GM23338 (cell line): ENCODE measurements around the gene ZNF490. TPM values are rescaled to one million over a fixed set of nuclear protein-coding genes. Genes with fewer than 3 reads are reported as not detected.

Source experiments
- ATAC-seq: fragments of 200-7000 bp; cut with Tn5 transposase; 3 replicates; pipeline ENCODE4 v1.9.1; 2020
- DNase-seq: peaks from one replicate; pipeline ENCODE4 v3.0.0-alpha.2; 2015; ENCODE audit warnings: low spot score
- H2AFZ ChIP-seq: fragments of 200-600 bp; sonication (generic); 2 replicates; pipeline ENCODE4 v1.8.0; 2016; ENCODE audit warnings: antibody characterized with exemption, mild to moderate bottlenecking, moderate library complexity
- H3F3A ChIP-seq: fragments of 200-600 bp; sonication (generic); replicated peaks from 2 replicates; pipeline ENCODE4 v1.8.0; 2017; ENCODE audit warnings: antibody characterized with exemption, mixed run types, low read depth
- H3K27ac ChIP-seq: fragments of 200-600 bp; sonication (generic); 2 replicates; pipeline ENCODE4 v1.6.1; 2016; ENCODE audit warnings: low read depth
- H3K27me3 ChIP-seq: fragments of 200-600 bp; sonication (generic); 2 replicates; pipeline ENCODE4 v1.8.0; 2016; ENCODE audit warnings: mild to moderate bottlenecking, mixed run types, moderate library complexity; ENCODE audit not compliant: insufficient read depth
- H3K36me3 ChIP-seq: fragments of 200-600 bp; sonication (generic); 2 replicates; pipeline ENCODE4 v1.8.0; 2016; ENCODE audit warnings: mild to moderate bottlenecking; ENCODE audit not compliant: insufficient read depth
- H3K4me1 ChIP-seq: fragments of 200-600 bp; sonication (generic); 2 replicates; pipeline ENCODE4 v1.8.0; 2016; ENCODE audit warnings: mild to moderate bottlenecking, moderate library complexity; ENCODE audit not compliant: insufficient read depth
- H3K4me2 ChIP-seq: fragments of 200-600 bp; sonication (generic); 2 replicates; pipeline ENCODE4 v1.7.1; 2017; ENCODE audit warnings: mixed run types
- H3K4me3 ChIP-seq: fragments of 200-600 bp; sonication (generic); 2 replicates; pipeline ENCODE4 v1.6.1; 2016; ENCODE audit warnings: mixed run types
- H3K79me2 ChIP-seq: fragments of 200-600 bp; sonication (generic); replicated peaks from 2 replicates; pipeline ENCODE4 v1.8.0; 2017; ENCODE audit warnings: mild to moderate bottlenecking; ENCODE audit not compliant: insufficient read depth
- H3K9me2 ChIP-seq: fragments of 200-600 bp; sonication (generic); 2 replicates; pipeline ENCODE4 v1.8.0; 2017; ENCODE audit not compliant: insufficient read depth
- H4K20me1 ChIP-seq: fragments of 200-600 bp; sonication (generic); replicated peaks from 2 replicates; pipeline ENCODE4 v1.8.0; 2017; ENCODE audit warnings: mild to moderate bottlenecking; ENCODE audit not compliant: insufficient read depth
- H3K27ac Mint-ChIP-seq: 2 replicates; pipeline ENCODE4 v1.8.0; 2020; ENCODE audit warnings: inconsistent platforms, mild to moderate bottlenecking, moderate library complexity, mixed read lengths
- H3K27me3 Mint-ChIP-seq: 3 replicates; pipeline ENCODE4 v1.8.0; 2022; ENCODE audit warnings: low read depth, mild to moderate bottlenecking, moderate library complexity, mixed read lengths, inconsistent platforms; ENCODE audit not compliant: insufficient read depth, poor library complexity
- H3K36me3 Mint-ChIP-seq: 3 replicates; pipeline ENCODE4 v1.8.0; 2021; ENCODE audit warnings: low read depth, mild to moderate bottlenecking, inconsistent platforms, moderate library complexity, mixed read lengths
- H3K4me1 Mint-ChIP-seq: 3 replicates; pipeline ENCODE4 v1.8.0; 2020; ENCODE audit warnings: mild to moderate bottlenecking, inconsistent platforms, mixed read lengths
- H3K4me3 Mint-ChIP-seq: 3 replicates; pipeline ENCODE4 v1.8.0; 2021; ENCODE audit warnings: moderate library complexity, mild to moderate bottlenecking, inconsistent platforms, mixed read lengths
- H3K9me3 Mint-ChIP-seq: 3 replicates; pipeline ENCODE4 v1.8.0; 2020; ENCODE audit warnings: moderate library complexity, mild to moderate bottlenecking, inconsistent platforms, mixed read lengths
- CTCF ChIP-seq, 2 experiments: fragments of 200-600 bp in 1 of 2; sonication (generic) in 1 of 2; conservative IDR thresholded peaks; 2 replicates each; pipeline versions ENCODE4 v1.5.1 to v1.6.1; 2016 to 2017; ENCODE audit warnings: antibody characterized with exemption in 2 of 2, low read depth in 2 of 2, mild to moderate bottlenecking in 2 of 2, moderate library complexity in 1 of 2
- ETS1 ChIP-seq: IDR thresholded peaks from 2 replicates; pipeline ENCODE4 v1.6.1; 2016; ENCODE audit warnings: antibody characterized with exemption
- EZH2 ChIP-seq: fragments of 200-600 bp; sonication (generic); IDR thresholded peaks from one replicate; pipeline ENCODE4 v1.8.0; 2017; ENCODE audit warnings: antibody characterized with exemption, mild to moderate bottlenecking, low read depth; ENCODE audit not compliant: unreplicated experiment
- JUNB ChIP-seq: IDR thresholded peaks from one replicate; pipeline ENCODE4 v1.6.1; 2016; ENCODE audit warnings: antibody characterized with exemption; ENCODE audit not compliant: unreplicated experiment
- ZNF462 ChIP-seq: fragments of 250-450 bp; sonication (Bioruptor Pico); IDR thresholded peaks from 2 replicates; pipeline ENCODE4 v1.5.0; 2020; ENCODE audit warnings: mild to moderate bottlenecking, moderate library complexity
- polyA plus RNA-seq: library from polyadenylated mRNA; unstranded; fragments of >200 nt; fragmentation: Nextera tagmentation; extraction: Ambion mirVana; gene quantifications from 2 replicates; pipeline ENCODE4 v1.2.1, GENCODE V29; 2016
- total RNA-seq: library from RNA; depleted of rRNA; stranded (reverse); fragments of >200 nt; shearing (Covaris generic); gene quantifications from 2 replicates; pipeline ENCODE4 v1.2.3, GENCODE V29; 2014

Gene ZNF490
- total and polyA plus RNA-seq, 2 experiments from 2014 or later: 1.4 to 7.3 TPM

- Mint-ChIP-seq H3K4me3 (no peak overlapping the region), H3K36me3 (peaks cover 80% of the 10 kb centered on the region), H3K9me3 (peaks cover 60% of the 10 kb centered on the region), H3K4me1 (no peaks in the 10 kb centered on the region), H3K27ac (no peak overlapping the region), H3K27me3 (peaks cover 3% of the 10 kb centered on the region)
- no peak for TF ChIP-seq ZNF462 (CRISPR knock-in tag)
- Histone ChIP-seq H3K4me3 (no peak overlapping the region), H2AFZ (no peak overlapping the region), H3K9me2 (peaks cover 3% of the 10 kb centered on the region; the same call in 1 of the 2 replicates), H3K27me3 (no peaks in the 10 kb centered on the region), H3K79me2 (no peaks in the 10 kb centered on the region), H3K27ac (no peak overlapping the region), H3F3A (0 out of 2 replicates have a peak, but pooled peaks cover 4% of the 10 kb centered on the region), H4K20me1 (no peaks in the 10 kb centered on the region), H3K36me3 (peaks cover 55% of the 10 kb centered on the region), H3K4me1 (no peaks in the 10 kb centered on the region), H3K4me2 (no peak overlapping the region)
- DNase-seq: no peak
- ATAC-seq: no peak
These were observed 18.6 kb upstream of the ZNF490 start for GRCh38 chr19:12629215-12629614.

GRCh38 chr19:12628040-12629022 lies 17.7 kb upstream of the ZNF490 start:
- Mint-ChIP-seq H3K4me3 (no peak overlapping the region), H3K36me3 (peaks cover 88% of the 10 kb centered on the region), H3K9me3 (peaks cover 63% of the 10 kb centered on the region), H3K27ac (no peak overlapping the region), H3K4me1 (no peaks in the 10 kb centered on the region), H3K27me3 (peaks cover 3% of the 10 kb centered on the region)
- H3K27me3 ChIP-seq: no peaks in the 10 kb centered on the region
- H3F3A ChIP-seq: 0 out of 2 replicates have a peak, but pooled peaks cover 4% of the 10 kb centered on the region
- ATAC-seq (no peak), DNase-seq (peak; percentile 45)
- no peak overlapping the region for H3K4me3 ChIP-seq
- H3K4me2 ChIP-seq: no peak overlapping the region
- no peak overlapping the region for H3K27ac ChIP-seq
- no peak overlapping the region for H2AFZ ChIP-seq
- peaks cover 58% of the 10 kb centered on the region for H3K36me3 ChIP-seq
- no peaks in the 10 kb centered on the region for H4K20me1 ChIP-seq
- H3K9me2 ChIP-seq: peaks cover 3% of the 10 kb centered on the region; the same call in 1 of the 2 replicates
- H3K79me2 ChIP-seq: peaks cover 2% of the 10 kb centered on the region; the same call in 1 of the 2 replicates
- H3K4me1 ChIP-seq: no peaks in the 10 kb centered on the region
- TF ChIP-seq JUNB: no peak
- TF ChIP-seq CTCF (conservative IDR thresholded peaks at IDR 0.05; ENCODE audit: low read depth in 2 of 2): no peak
- TF ChIP-seq ETS1: no peak
- TF ChIP-seq EZH2: no peak
